ENCODE measurements around the gene E2F6. TPM values are rescaled to one million over a fixed set of nuclear protein-coding genes. Genes with fewer than 3 reads are reported as not detected.

Gene E2F6
- total and polyA plus RNA-seq, 2 donors (not counting 3 experiments of a cell fraction or from before 2014, with no cell fraction given): 7.9 to 15.7 TPM

- dilution Hi-C loops (cut with MboI; ENCODE audit: extremely low pct_ligation_motif_present, low sequenced_read_pairs): no loop called here
- CTCF ChIA-PET: interaction anchor here (1.5 kb wide), 1 partner anchor 133 kb away, joined by 3 read pairs; no protein-coding TSS in a partner anchor
- TF ChIP-seq GATA2 (IDR thresholded peaks at IDR 0.05; ENCODE audit: insufficient read depth, insufficient read length, low read depth, low read length) (no peak), CTCF (IDR thresholded peaks at IDR 0.05; ENCODE audit: extremely low read depth in 1 of 2, insufficient read depth in 1 of 2, low read depth in 1 of 2, low read length in 2 of 2) (no peak), POLR2AphosphoS5 (IDR thresholded peaks at IDR 0.05; ENCODE audit: insufficient read depth, low read depth, low read length) (no peak), JUN (IDR thresholded peaks at IDR 0.05; ENCODE audit: borderline replicate concordance, insufficient read depth, insufficient read length, low read depth) (no peak), MAX (IDR thresholded peaks at IDR 0.05; ENCODE audit: insufficient read depth, insufficient read length) (no peak), POLR2A (IDR thresholded peaks at IDR 0.05; ENCODE audit: low read depth, low read length) (no peak), MYC (IDR thresholded peaks at IDR 0.05; ENCODE audit: low read depth, low read length) (no peak), EZH2 (IDR thresholded peaks at IDR 0.05; ENCODE audit: borderline replicate concordance, low read depth, low read length, severe bottlenecking) (no peak), FOS (IDR thresholded peaks at IDR 0.05; ENCODE audit: borderline replicate concordance, insufficient read depth, low read length) (no peak)
Measured at GRCh38 chr2:11514904-11515303, 48.9 kb upstream of the E2F6 start.

More at GRCh38 chr2:11514904-11515303, 48.9 kb upstream of the E2F6 start:
- no peak overlapping the region for H3K4me3 ChIP-seq (replicated peaks in 1 of 3; ENCODE audit: insufficient read depth in 1 of 3, low read depth in 1 of 3, low read length in 3 of 3)
- FAIRE-seq (no peak), DNase-seq (ENCODE audit: low read depth, low spot score) (no peak)
- no peaks in the 10 kb centered on the region for H4K20me1 ChIP-seq (replicated peaks; ENCODE audit: control insufficient read depth, extremely low read depth, insufficient read depth, low read length)
- H3K27ac ChIP-seq (ENCODE audit: insufficient read depth, low read depth, low read length): no peak overlapping the region
- H3K9me1 ChIP-seq (replicated peaks; ENCODE audit: control insufficient read depth, extremely low read depth, insufficient read depth, low read length): no peaks in the 10 kb centered on the region
- H3K4me1 ChIP-seq (ENCODE audit: control insufficient read depth, extremely low read depth, insufficient read depth, low read length): no peaks in the 10 kb centered on the region
- no peak overlapping the region for H3K9ac ChIP-seq (replicated peaks; ENCODE audit: extremely low read depth, insufficient read depth, low read length)
- no peak overlapping the region for H2AFZ ChIP-seq (ENCODE audit: low read depth, low read length)
- H3K4me2 ChIP-seq (ENCODE audit: insufficient read depth, low read length): no peak overlapping the region
- H3K9me3 ChIP-seq (replicated peaks; ENCODE audit: control insufficient read depth, insufficient read depth, low read length): no peaks in the 10 kb centered on the region
- POLR2A ChIA-PET: no interaction called here
- H3K27me3 ChIP-seq (ENCODE audit: control insufficient read depth in 2 of 2, insufficient read depth in 2 of 2, low read length in 2 of 2): no peaks in the 10 kb centered on the region
- intact Hi-C loops (cut with micrococcal nuclease): no loop called here
- H3K36me3 ChIP-seq (ENCODE audit: control insufficient read depth in 2 of 2, extremely low read depth in 1 of 2, insufficient read depth in 2 of 2, low read length in 2 of 2): no peaks in the 10 kb centered on the region
- no TSS peak for BruUV-seq (replicated peaks)
- H3K79me2 ChIP-seq (ENCODE audit: control insufficient read depth, insufficient read depth, low read length): no peaks in the 10 kb centered on the region
